Measurements from ENCODE around the gene FRMD5. TPM values are rescaled to one million over a fixed set of nuclear protein-coding genes. Genes with fewer than 3 reads are reported as not detected.

The FRMD5 gene
- total and polyA plus RNA-seq, 2 experiments from 2014 or later: 5.9 to 10.1 TPM

GRCh38 chr15:44023176-44023575 lies 171.9 kb downstream of the FRMD5 start:
- H3K4me2 ChIP-seq: no peak overlapping the region
- no peaks in the 10 kb centered on the region for H3K79me2 ChIP-seq (replicated peaks; ENCODE audit: insufficient read depth)
- no peaks in the 10 kb centered on the region for H3K27me3 ChIP-seq (ENCODE audit: insufficient read depth)
- H2AFZ ChIP-seq: no peak overlapping the region
- H3K9me2 ChIP-seq (ENCODE audit: insufficient read depth): no peaks in the 10 kb centered on the region; the same call in 1 of the 2 replicates
- H4K20me1 ChIP-seq (replicated peaks; ENCODE audit: insufficient read depth): no peaks in the 10 kb centered on the region
- peaks cover 1% of the 10 kb centered on the region for H3K27me3 Mint-ChIP-seq (ENCODE audit: insufficient read depth, low read depth, poor library complexity)
- ATAC-seq (no peak), DNase-seq (ENCODE audit: low spot score) (peak; percentile 18)
- H3K4me3 ChIP-seq: no peak overlapping the region
- H3F3A ChIP-seq (replicated peaks; ENCODE audit: low read depth): no peaks in the 10 kb centered on the region
- H3K4me3 Mint-ChIP-seq: no peak overlapping the region
- TF ChIP-seq STAT1 (IDR thresholded peaks at IDR 0.05; ENCODE audit: unreplicated experiment): no peak
- TF ChIP-seq, protein P1, sequence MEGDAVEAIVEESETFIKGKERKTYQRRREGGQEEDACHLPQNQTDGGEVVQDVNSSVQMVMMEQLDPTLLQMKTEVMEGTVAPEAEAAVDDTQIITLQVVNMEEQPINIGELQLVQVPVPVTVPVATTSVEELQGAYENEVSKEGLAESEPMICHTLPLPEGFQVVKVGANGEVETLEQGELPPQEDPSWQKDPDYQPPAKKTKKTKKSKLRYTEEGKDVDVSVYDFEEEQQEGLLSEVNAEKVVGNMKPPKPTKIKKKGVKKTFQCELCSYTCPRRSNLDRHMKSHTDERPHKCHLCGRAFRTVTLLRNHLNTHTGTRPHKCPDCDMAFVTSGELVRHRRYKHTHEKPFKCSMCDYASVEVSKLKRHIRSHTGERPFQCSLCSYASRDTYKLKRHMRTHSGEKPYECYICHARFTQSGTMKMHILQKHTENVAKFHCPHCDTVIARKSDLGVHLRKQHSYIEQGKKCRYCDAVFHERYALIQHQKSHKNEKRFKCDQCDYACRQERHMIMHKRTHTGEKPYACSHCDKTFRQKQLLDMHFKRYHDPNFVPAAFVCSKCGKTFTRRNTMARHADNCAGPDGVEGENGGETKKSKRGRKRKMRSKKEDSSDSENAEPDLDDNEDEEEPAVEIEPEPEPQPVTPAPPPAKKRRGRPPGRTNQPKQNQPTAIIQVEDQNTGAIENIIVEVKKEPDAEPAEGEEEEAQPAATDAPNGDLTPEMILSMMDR (conservative IDR thresholded peaks at IDR 0.05; ENCODE audit: low read depth in 2 of 2): 0 out of 4 replicates have a peak, but pooled peaks have one; percentile 3 to 8
- no peak overlapping the region for H3K27ac ChIP-seq (ENCODE audit: low read depth)
- H3K9me3 Mint-ChIP-seq: peaks cover 6% of the 10 kb centered on the region
- H3K36me3 ChIP-seq (ENCODE audit: insufficient read depth): no peaks in the 10 kb centered on the region
- 0 out of 3 replicates have a peak, but pooled peaks cover 3% of the 10 kb centered on the region for H3K36me3 Mint-ChIP-seq (ENCODE audit: low read depth)
- H3K4me1 Mint-ChIP-seq: peaks cover under 1% of the 10 kb centered on the region
- H3K4me1 ChIP-seq (ENCODE audit: insufficient read depth): no peaks in the 10 kb centered on the region
- no peak overlapping the region for H3K27ac Mint-ChIP-seq

DNA sequence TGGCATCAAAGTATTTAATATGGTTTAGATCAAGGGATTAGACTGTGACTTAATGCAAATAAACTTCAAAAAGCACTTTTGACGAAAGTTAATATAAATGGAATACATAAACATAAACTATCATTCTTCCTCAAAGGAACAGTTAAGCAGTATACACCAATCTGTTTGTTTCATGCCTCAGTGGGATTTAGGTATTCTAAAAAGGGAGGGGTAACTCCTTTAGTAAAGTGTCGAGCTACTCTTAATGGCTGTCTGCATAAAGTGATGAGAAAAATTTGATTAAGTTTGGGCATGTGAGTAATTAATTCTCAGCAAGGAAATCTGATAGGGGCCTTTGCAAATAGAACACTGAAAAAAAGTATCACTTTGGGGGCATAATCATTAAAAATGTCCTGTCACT lies 176.9 kb downstream of the FRMD5 start:
- no peaks in the 10 kb centered on the region for H3K36me3 ChIP-seq (ENCODE audit: insufficient read depth)
- DNase-seq (ENCODE audit: low spot score) (no peak), ATAC-seq (no peak)
- Mint-ChIP-seq H3K9me3 (peaks cover 5% of the 10 kb centered on the region), H3K4me1 (no peaks in the 10 kb centered on the region), H3K27me3 (ENCODE audit: insufficient read depth, low read depth, poor library complexity) (peaks cover under 1% of the 10 kb centered on the region), H3K36me3 (ENCODE audit: low read depth) (0 out of 3 replicates have a peak, but pooled peaks cover 3% of the 10 kb centered on the region), H3K27ac (no peak overlapping the region), H3K4me3 (no peak overlapping the region)
- no peak overlapping the region for H3K4me3 ChIP-seq
- no peaks in the 10 kb centered on the region for H3K27me3 ChIP-seq (ENCODE audit: insufficient read depth)
- no peaks in the 10 kb centered on the region; the same call in 1 of the 2 replicates for H3K9me2 ChIP-seq (ENCODE audit: insufficient read depth)
- no peaks in the 10 kb centered on the region for H4K20me1 ChIP-seq (replicated peaks; ENCODE audit: insufficient read depth)
- no peaks in the 10 kb centered on the region for H3K4me1 ChIP-seq (ENCODE audit: insufficient read depth)
- no peak overlapping the region for H2AFZ ChIP-seq
- H3F3A ChIP-seq (replicated peaks; ENCODE audit: low read depth): no peaks in the 10 kb centered on the region
- H3K4me2 ChIP-seq: no peak overlapping the region
- H3K79me2 ChIP-seq (replicated peaks; ENCODE audit: insufficient read depth): no peaks in the 10 kb centered on the region
- no peak overlapping the region for H3K27ac ChIP-seq (ENCODE audit: low read depth)
- no peak for TF ChIP-seq STAT1 (IDR thresholded peaks at IDR 0.05; ENCODE audit: unreplicated experiment)
- no peak for TF ChIP-seq ZNF114 (CRISPR knock-in tag; IDR thresholded peaks at IDR 0.05)
- no peak for TF ChIP-seq JUNB (IDR thresholded peaks at IDR 0.05; ENCODE audit: unreplicated experiment)
- no peak for TF ChIP-seq NANOG (IDR thresholded peaks at IDR 0.05; ENCODE audit: borderline replicate concordance)
- no peak for TF ChIP-seq CREB1 (CRISPR knock-in tag; IDR thresholded peaks at IDR 0.05; ENCODE audit: low read depth)
- no peak for TF ChIP-seq EZH2 (IDR thresholded peaks at IDR 0.05; ENCODE audit: low read depth, unreplicated experiment)
- TF ChIP-seq, protein P1 (conservative IDR thresholded peaks at IDR 0.05; ENCODE audit: low read depth in 2 of 2): no peak
- TF ChIP-seq ZNF331 (CRISPR knock-in tag; IDR thresholded peaks at IDR 0.05; ENCODE audit: low read depth): no peak
- TF ChIP-seq, protein P2, sequence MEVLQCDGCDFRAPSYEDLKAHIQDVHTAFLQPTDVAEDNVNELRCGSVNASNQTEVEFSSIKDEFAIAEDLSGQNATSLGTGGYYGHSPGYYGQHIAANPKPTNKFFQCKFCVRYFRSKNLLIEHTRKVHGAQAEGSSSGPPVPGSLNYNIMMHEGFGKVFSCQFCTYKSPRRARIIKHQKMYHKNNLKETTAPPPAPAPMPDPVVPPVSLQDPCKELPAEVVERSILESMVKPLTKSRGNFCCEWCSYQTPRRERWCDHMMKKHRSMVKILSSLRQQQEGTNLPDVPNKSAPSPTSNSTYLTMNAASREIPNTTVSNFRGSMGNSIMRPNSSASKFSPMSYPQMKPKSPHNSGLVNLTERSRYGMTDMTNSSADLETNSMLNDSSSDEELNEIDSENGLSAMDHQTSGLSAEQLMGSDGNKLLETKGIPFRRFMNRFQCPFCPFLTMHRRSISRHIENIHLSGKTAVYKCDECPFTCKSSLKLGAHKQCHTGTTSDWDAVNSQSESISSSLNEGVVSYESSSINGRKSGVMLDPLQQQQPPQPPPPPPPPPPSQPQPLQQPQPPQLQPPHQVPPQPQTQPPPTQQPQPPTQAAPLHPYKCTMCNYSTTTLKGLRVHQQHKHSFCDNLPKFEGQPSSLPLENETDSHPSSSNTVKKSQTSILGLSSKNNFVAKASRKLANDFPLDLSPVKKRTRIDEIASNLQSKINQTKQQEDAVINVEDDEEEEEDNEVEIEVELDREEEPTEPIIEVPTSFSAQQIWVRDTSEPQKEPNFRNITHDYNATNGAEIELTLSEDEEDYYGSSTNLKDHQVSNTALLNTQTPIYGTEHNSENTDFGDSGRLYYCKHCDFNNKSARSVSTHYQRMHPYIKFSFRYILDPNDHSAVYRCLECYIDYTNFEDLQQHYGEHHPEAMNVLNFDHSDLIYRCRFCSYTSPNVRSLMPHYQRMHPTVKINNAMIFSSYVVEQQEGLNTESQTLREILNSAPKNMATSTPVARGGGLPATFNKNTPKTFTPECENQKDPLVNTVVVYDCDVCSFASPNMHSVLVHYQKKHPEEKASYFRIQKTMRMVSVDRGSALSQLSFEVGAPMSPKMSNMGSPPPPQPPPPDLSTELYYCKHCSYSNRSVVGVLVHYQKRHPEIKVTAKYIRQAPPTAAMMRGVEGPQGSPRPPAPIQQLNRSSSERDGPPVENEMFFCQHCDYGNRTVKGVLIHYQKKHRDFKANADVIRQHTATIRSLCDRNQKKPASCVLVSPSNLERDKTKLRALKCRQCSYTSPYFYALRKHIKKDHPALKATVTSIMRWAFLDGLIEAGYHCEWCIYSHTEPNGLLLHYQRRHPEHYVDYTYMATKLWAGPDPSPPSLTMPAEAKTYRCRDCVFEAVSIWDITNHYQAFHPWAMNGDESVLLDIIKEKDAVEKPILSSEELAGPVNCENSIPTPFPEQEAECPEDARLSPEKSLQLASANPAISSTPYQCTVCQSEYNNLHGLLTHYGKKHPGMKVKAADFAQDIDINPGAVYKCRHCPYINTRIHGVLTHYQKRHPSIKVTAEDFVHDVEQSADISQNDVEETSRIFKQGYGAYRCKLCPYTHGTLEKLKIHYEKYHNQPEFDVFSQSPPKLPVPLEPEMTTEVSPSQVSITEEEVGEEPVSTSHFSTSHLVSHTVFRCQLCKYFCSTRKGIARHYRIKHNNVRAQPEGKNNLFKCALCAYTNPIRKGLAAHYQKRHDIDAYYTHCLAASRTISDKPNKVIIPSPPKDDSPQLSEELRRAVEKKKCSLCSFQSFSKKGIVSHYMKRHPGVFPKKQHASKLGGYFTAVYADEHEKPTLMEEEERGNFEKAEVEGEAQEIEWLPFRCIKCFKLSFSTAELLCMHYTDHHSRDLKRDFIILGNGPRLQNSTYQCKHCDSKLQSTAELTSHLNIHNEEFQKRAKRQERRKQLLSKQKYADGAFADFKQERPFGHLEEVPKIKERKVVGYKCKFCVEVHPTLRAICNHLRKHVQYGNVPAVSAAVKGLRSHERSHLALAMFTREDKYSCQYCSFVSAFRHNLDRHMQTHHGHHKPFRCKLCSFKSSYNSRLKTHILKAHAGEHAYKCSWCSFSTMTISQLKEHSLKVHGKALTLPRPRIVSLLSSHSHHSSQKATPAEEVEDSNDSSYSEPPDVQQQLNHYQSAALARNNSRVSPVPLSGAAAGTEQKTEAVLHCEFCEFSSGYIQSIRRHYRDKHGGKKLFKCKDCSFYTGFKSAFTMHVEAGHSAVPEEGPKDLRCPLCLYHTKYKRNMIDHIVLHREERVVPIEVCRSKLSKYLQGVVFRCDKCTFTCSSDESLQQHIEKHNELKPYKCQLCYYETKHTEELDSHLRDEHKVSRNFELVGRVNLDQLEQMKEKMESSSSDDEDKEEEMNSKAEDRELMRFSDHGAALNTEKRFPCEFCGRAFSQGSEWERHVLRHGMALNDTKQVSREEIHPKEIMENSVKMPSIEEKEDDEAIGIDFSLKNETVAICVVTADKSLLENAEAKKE (CRISPR knock-in tag; IDR thresholded peaks at IDR 0.05): no peak
- no peak for TF ChIP-seq ETS1 (IDR thresholded peaks at IDR 0.05)
- no peak for TF ChIP-seq POLR2AphosphoS5 (IDR thresholded peaks at IDR 0.05; ENCODE audit: low read depth)

All from GM23338 (cell line).